ENCODE results near the gene CCL24. TPM values are rescaled to one million over a fixed set of nuclear protein-coding genes. Genes with fewer than 3 reads are reported as not detected.
A peak's percentile ranks its signal among the peaks of the same experiment; 100 is the strongest.
"Not testable (repeated sequence)": the region's sequence is repeated elsewhere in the genome, so short reads cannot be mapped to it uniquely, and the experiment has no call there.

Gene CCL24, protein sequence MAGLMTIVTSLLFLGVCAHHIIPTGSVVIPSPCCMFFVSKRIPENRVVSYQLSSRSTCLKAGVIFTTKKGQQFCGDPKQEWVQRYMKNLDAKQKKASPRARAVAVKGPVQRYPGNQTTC
- polyA plus RNA-seq: under 1 TPM in 1 of 2 donors, not detected in 1; 0.68 TPM

DNA sequence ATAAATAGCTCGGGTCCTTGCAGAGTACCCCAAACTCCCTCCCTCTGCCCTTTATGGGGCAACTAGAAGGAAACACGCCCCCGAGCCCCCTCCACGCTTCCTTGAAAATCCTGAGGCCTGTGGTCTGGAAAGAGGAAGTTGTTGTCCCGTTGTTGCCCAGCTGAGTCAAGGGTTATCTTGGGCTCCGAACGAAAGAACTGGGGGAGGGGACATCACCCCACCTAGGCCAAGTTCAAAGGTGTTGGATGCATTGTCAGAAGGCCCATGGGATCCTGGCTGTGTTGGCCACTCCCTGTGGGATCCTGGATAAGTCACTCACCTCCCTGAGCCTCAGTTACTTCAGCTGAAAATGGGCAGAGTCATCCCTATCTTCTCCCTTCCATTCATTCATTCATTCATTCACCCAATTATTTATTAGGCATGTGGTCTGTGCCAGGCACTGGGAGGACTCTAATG lies at the start of gene CCL24:
Gene CCL24 (minus strand): TSS at position 26 of the 456 bp plus-strand sequence. CDS start 91 bp downstream, outside the sequence.
- Histone ChIP-seq H3K4me1 (ENCODE audit: control insufficient read depth in 2 of 2, insufficient read depth in 2 of 2, low read length in 1 of 2) (no peaks in the 10 kb centered on the region), H3K27me3 (ENCODE audit: control insufficient read depth in 1 of 2, insufficient read depth in 2 of 2, low read length in 2 of 2) (no peaks in the 10 kb centered on the region), H3K4me3 (ENCODE audit: low read depth in 1 of 2, low read length in 2 of 2) (no peak within 1 kb of the TSS), H3K9me3 (ENCODE audit: control insufficient read depth in 2 of 2, insufficient read depth in 1 of 2, low read depth in 1 of 2, low read length in 1 of 2) (no peaks in the 10 kb centered on the region), H3K36me3 (ENCODE audit: control insufficient read depth in 2 of 2, insufficient read depth in 2 of 2, low read length in 1 of 2) (no peaks in the 10 kb centered on the region), H3K27ac (ENCODE audit: low read depth in 2 of 2, low read length in 1 of 2) (no peak within 1 kb of the TSS)
- WGBS, 2 donors: 61 to 69% methylated on average over 7 of the region's 7 CpGs

DNA sequence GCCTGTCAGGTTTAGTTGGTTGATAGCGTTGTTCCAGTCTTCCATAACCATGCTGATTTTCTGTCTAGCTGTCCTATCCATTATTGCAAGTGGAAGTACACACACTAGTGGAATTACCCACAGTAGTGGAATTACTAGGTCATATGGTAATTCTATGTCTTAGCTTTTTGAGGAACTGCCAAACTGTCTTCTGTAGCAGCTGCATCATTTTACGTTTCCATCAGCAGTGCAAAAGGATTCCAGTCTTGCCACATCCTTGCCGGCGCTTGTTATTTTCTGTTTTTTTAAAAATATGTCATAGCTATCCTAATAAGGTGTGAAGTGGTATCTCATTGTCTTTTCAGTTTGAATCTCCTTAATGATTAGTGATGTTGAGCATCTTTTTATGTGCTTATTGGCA lies 48.0 kb upstream of the CCL24 start:
- WGBS, 2 donors: 57 to 60% methylated on average over 4 of the region's 4 CpGs
- Histone ChIP-seq H3K4me3 (ENCODE audit: low read depth in 1 of 2, low read length in 2 of 2) (no peak overlapping the region), H3K9me3 (ENCODE audit: control insufficient read depth in 2 of 2, insufficient read depth in 1 of 2, low read depth in 1 of 2, low read length in 1 of 2) (no peaks in the 10 kb centered on the region), H3K27ac (ENCODE audit: low read depth in 2 of 2, low read length in 1 of 2) (no peak overlapping the region), H3K4me1 (ENCODE audit: control insufficient read depth in 2 of 2, insufficient read depth in 2 of 2, low read length in 1 of 2) (peaks cover 0 to 4% of the 10 kb centered on the region in 2 donors), H3K27me3 (ENCODE audit: control insufficient read depth in 1 of 2, insufficient read depth in 2 of 2, low read length in 2 of 2) (no peaks in the 10 kb centered on the region), H3K36me3 (ENCODE audit: control insufficient read depth in 2 of 2, insufficient read depth in 2 of 2, low read length in 1 of 2) (no peaks in the 10 kb centered on the region)

DNA sequence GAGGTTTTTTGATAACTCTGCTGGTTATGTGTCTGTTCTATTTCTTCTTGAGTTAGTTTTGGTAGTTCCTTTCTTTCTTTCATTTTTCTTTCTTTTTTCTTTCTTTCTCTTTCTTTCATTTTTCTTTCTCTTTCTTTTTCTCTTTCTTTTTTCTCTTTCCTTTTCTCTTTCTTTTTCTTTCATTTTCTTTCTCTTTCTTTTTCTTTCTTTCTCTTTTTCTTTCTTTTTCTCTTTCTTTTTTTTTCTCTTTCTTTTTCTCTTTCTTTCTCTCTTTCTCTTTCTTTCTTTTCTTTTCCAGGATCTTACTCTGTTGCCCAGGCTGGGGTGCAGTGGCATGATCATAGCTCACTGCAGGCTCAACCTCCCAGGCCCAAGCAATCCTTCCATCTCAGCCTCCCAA lies 44.8 kb upstream of the CCL24 start:
- H3K27me3 ChIP-seq (ENCODE audit: control insufficient read depth in 1 of 2, insufficient read depth in 2 of 2, low read length in 2 of 2): no peaks in the 10 kb centered on the region

DNA sequence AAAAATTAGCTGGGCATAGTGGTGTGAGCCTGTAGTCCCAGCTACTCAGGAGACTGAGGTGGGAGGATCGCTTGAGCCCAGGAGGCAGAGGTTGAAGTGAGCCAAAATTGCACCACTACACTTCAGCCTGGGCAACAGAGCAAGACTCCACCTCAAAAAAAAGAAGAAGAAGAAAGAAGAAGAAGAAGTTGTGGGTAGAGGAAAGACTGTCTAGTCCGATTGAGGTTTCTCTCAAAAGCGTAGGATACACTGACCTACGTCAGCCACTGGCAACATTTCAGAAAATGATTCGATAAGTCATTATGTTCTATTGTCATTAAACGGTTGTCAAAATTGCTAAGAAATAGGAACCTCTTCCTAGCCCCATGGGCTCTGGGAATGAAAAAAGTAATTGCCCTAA lies 42.9 kb upstream of the CCL24 start:
- Histone ChIP-seq H3K4me1 (ENCODE audit: control insufficient read depth in 2 of 2, insufficient read depth in 2 of 2, low read length in 1 of 2) (no peaks in the 10 kb centered on the region), H3K36me3 (ENCODE audit: control insufficient read depth in 2 of 2, insufficient read depth in 2 of 2, low read length in 1 of 2) (no peaks in the 10 kb centered on the region), H3K27me3 (ENCODE audit: control insufficient read depth in 1 of 2, insufficient read depth in 2 of 2, low read length in 2 of 2) (no peaks in the 10 kb centered on the region), H3K4me3 (ENCODE audit: low read depth in 1 of 2, low read length in 2 of 2) (no peak overlapping the region), H3K27ac (ENCODE audit: low read depth in 2 of 2, low read length in 1 of 2) (no peak overlapping the region), H3K9me3 (ENCODE audit: control insufficient read depth in 2 of 2, insufficient read depth in 1 of 2, low read depth in 1 of 2, low read length in 1 of 2) (no peaks in the 10 kb centered on the region)
- WGBS, 2 donors: 71 to 84% methylated on average over 6 of the region's 6 CpGs

More for the DNA sequence above, 44.8 kb upstream of the CCL24 start:
- Histone ChIP-seq H3K4me3 (ENCODE audit: low read depth in 1 of 2, low read length in 2 of 2) (no peak overlapping the region), H3K9me3 (ENCODE audit: control insufficient read depth in 2 of 2, insufficient read depth in 1 of 2, low read depth in 1 of 2, low read length in 1 of 2) (no peaks in the 10 kb centered on the region), H3K27ac (ENCODE audit: low read depth in 2 of 2, low read length in 1 of 2) (no peak overlapping the region), H3K4me1 (ENCODE audit: control insufficient read depth in 2 of 2, insufficient read depth in 2 of 2, low read length in 1 of 2) (no peaks in the 10 kb centered on the region), H3K36me3 (ENCODE audit: control insufficient read depth in 2 of 2, insufficient read depth in 2 of 2, low read length in 1 of 2) (no peaks in the 10 kb centered on the region)

DNA sequence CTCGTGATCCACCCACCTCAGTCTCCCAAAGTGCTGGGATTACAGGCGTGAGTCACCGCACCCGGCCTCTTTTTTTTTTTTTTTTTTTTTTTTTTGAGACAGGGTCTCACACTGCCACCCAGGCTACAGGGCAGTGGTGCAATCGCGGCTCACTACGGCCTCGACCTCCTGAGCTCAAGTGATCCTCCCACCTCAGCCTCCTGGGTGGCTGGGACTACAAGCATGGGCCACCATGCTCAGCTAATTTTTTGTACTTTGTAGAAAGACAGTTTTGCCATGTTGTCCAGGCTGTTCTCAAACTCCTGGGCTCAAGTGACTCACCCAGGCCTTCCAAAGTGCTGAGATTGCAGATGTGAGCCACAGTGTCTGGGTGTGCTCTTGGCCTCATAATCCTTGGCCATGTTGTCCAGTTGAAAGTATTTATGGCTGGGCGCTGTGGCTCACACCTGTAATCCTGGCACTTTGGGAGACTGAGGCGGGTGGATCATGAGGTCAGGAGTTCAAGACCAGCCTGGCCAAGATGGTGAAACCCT lies 41.3 kb upstream of the CCL24 start:
- not testable (repeated sequence) for H3K27me3 ChIP-seq (ENCODE audit: control insufficient read depth in 1 of 2, insufficient read depth in 2 of 2, low read length in 2 of 2); H3K4me3 ChIP-seq (ENCODE audit: low read depth in 1 of 2, low read length in 2 of 2); H3K4me1 ChIP-seq (ENCODE audit: control insufficient read depth in 2 of 2, insufficient read depth in 2 of 2, low read length in 1 of 2); H3K36me3 ChIP-seq (ENCODE audit: control insufficient read depth in 2 of 2, insufficient read depth in 2 of 2, low read length in 1 of 2); H3K27ac ChIP-seq (ENCODE audit: low read depth in 2 of 2, low read length in 1 of 2); H3K9me3 ChIP-seq (ENCODE audit: control insufficient read depth in 2 of 2, insufficient read depth in 1 of 2, low read depth in 1 of 2, low read length in 1 of 2)
- WGBS, 2 donors: 83 to 88% methylated on average over 8 to 10 of the region's 10 CpGs

DNA sequence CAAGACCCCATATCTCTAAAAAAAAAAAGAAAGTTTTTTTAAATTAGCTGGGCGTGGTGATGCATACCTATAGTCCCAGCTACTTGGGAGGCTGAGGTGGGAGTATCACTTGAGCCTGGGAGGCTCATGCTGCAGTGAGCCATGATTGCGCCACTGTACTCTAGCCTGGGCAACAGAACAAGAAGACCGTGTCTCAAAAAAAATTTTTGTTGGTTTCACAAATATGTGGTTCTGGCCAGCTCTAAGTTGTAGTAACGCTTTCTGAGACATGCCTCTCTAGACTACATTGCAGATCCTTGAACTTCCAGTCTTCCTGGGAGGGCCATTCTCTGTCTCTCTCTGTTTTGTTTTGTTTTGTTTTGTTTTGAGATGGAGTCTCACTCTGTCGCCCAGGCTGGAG lies 40.6 kb upstream of the CCL24 start:
- Histone ChIP-seq H3K27me3 (ENCODE audit: control insufficient read depth in 1 of 2, insufficient read depth in 2 of 2, low read length in 2 of 2) (no peaks in the 10 kb centered on the region), H3K9me3 (ENCODE audit: control insufficient read depth in 2 of 2, insufficient read depth in 1 of 2, low read depth in 1 of 2, low read length in 1 of 2) (no peaks in the 10 kb centered on the region), H3K4me3 (ENCODE audit: low read depth in 1 of 2, low read length in 2 of 2) (no peak overlapping the region), H3K27ac (ENCODE audit: low read depth in 2 of 2, low read length in 1 of 2) (no peak overlapping the region), H3K36me3 (ENCODE audit: control insufficient read depth in 2 of 2, insufficient read depth in 2 of 2, low read length in 1 of 2) (no peaks in the 10 kb centered on the region), H3K4me1 (ENCODE audit: control insufficient read depth in 2 of 2, insufficient read depth in 2 of 2, low read length in 1 of 2) (no peaks in the 10 kb centered on the region)
- WGBS, 2 donors: 82 to 85% methylated on average over 5 of the region's 5 CpGs

DNA sequence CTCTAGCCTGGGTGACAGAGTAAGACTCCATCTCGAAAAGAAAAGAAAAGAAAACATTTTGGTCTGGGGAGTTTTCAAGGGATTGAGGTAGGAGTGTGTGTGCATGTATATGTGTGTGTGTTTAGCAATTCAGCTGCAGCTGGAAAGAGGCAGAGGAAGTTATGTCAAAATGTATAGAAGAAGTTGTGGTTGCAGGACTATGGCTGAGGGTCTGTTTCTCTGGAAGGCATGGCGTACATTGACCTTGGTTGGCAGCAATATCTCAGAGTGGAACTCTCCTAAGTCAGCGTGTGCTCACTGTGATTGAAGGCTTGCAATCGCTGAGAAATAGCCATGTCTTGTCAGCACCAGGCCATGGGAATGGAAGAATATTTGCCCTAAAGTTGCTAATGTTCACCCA lies 36.6 kb upstream of the CCL24 start:
- 77 to 81% methylated on average over 4 of the region's 4 CpGs for WGBS, 2 donors
- H3K27me3 ChIP-seq (ENCODE audit: control insufficient read depth in 1 of 2, insufficient read depth in 2 of 2, low read length in 2 of 2): no peaks in the 10 kb centered on the region
- H3K27ac ChIP-seq (ENCODE audit: low read depth in 2 of 2, low read length in 1 of 2): no peak overlapping the region

DNA sequence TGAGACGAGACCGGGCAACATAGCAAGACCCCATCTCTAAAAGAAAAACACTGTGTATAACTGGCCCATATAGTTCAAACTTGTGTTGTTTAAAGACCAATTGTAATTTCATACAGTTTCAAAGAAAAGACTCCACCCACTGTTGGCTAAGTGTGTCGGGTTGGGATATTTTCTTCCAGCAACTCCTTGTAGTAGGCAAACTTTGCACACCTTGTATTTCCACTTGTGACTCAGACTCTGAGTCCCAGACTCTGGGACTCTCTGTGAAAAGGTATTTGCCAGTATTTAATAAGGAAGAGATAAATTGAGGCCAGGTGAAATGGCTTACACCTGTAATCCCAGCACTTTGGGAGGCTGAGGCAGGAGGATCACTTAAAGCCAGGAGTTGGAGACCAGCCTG lies 36.0 kb upstream of the CCL24 start:
- Histone ChIP-seq H3K9me3 (ENCODE audit: control insufficient read depth in 2 of 2, insufficient read depth in 1 of 2, low read depth in 1 of 2, low read length in 1 of 2) (no peaks in the 10 kb centered on the region), H3K36me3 (ENCODE audit: control insufficient read depth in 2 of 2, insufficient read depth in 2 of 2, low read length in 1 of 2) (no peaks in the 10 kb centered on the region), H3K4me3 (ENCODE audit: low read depth in 1 of 2, low read length in 2 of 2) (no peak overlapping the region), H3K27ac (ENCODE audit: low read depth in 2 of 2, low read length in 1 of 2) (peak overlapping the region in 1 of 2 donors; percentile 47), H3K4me1 (ENCODE audit: control insufficient read depth in 2 of 2, insufficient read depth in 2 of 2, low read length in 1 of 2) (no peaks in the 10 kb centered on the region), H3K27me3 (ENCODE audit: control insufficient read depth in 1 of 2, insufficient read depth in 2 of 2, low read length in 2 of 2) (no peaks in the 10 kb centered on the region)
- 61 to 68% methylated on average over 3 of the region's 3 CpGs for WGBS, 2 donors

More for the DNA sequence above, 36.6 kb upstream of the CCL24 start:
- H3K9me3 ChIP-seq (ENCODE audit: control insufficient read depth in 2 of 2, insufficient read depth in 1 of 2, low read depth in 1 of 2, low read length in 1 of 2): no peaks in the 10 kb centered on the region
- H3K4me1 ChIP-seq (ENCODE audit: control insufficient read depth in 2 of 2, insufficient read depth in 2 of 2, low read length in 1 of 2): no peaks in the 10 kb centered on the region
- H3K36me3 ChIP-seq (ENCODE audit: control insufficient read depth in 2 of 2, insufficient read depth in 2 of 2, low read length in 1 of 2): no peaks in the 10 kb centered on the region
- no peak overlapping the region for H3K4me3 ChIP-seq (ENCODE audit: low read depth in 1 of 2, low read length in 2 of 2)

DNA sequence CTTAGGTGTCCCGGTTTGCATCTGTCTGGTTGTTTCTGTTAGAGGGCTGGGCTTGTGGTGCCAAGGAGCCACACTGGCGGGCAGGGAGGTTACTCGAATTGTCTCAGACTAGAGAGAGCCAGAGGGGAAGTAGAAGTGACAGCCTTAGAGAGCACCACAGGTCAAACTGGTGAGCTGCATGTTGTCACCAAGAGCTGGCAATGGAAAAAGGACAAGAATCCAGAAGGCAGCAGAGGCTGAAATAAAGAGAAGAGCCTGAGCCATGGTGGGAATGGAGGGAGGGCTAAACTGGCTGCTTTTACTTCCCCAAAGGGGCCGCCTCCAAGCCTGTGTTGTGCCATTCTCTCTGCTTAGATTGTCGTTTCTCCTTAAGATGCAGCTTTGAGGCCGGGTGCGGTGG lies 34.1 kb upstream of the CCL24 start:
- 80 to 86% methylated on average over 7 of the region's 7 CpGs for WGBS, 2 donors
- Histone ChIP-seq H3K4me3 (ENCODE audit: low read depth in 1 of 2, low read length in 2 of 2) (no peak overlapping the region), H3K4me1 (ENCODE audit: control insufficient read depth in 2 of 2, insufficient read depth in 2 of 2, low read length in 1 of 2) (peaks cover 0 to 3% of the 10 kb centered on the region in 2 donors), H3K36me3 (ENCODE audit: control insufficient read depth in 2 of 2, insufficient read depth in 2 of 2, low read length in 1 of 2) (no peaks in the 10 kb centered on the region), H3K9me3 (ENCODE audit: control insufficient read depth in 2 of 2, insufficient read depth in 1 of 2, low read depth in 1 of 2, low read length in 1 of 2) (no peaks in the 10 kb centered on the region), H3K27me3 (ENCODE audit: control insufficient read depth in 1 of 2, insufficient read depth in 2 of 2, low read length in 2 of 2) (no peaks in the 10 kb centered on the region), H3K27ac (ENCODE audit: low read depth in 2 of 2, low read length in 1 of 2) (no peak overlapping the region)

DNA sequence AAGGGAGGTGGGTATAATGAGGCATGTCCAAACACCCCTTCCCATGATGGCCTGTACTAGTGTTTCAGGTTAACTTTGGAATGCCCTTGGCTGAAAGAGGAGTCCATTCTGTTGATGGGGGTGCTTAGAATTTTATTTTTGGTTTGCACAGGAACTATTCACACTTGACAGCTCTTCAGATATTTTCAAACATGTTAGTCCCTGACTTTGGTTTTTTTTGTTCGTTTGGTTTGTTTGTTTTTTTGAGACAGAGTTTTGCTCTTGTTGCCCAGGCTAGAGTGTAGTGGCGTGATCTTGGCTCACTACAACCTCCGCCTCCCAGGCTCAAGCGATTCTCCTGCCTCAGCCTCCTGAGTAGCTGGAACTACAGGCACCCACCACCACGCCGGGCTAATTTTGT lies 31.5 kb upstream of the CCL24 start:
- WGBS, 2 donors: 71 to 78% methylated on average over 6 of the region's 6 CpGs
- not testable (repeated sequence) for H3K4me1 ChIP-seq (ENCODE audit: control insufficient read depth in 2 of 2, insufficient read depth in 2 of 2, low read length in 1 of 2)

More for the DNA sequence above, 31.5 kb upstream of the CCL24 start:
- not testable (repeated sequence) for H3K9me3 ChIP-seq (ENCODE audit: control insufficient read depth in 2 of 2, insufficient read depth in 1 of 2, low read depth in 1 of 2, low read length in 1 of 2); H3K36me3 ChIP-seq (ENCODE audit: control insufficient read depth in 2 of 2, insufficient read depth in 2 of 2, low read length in 1 of 2); H3K27ac ChIP-seq (ENCODE audit: low read depth in 2 of 2, low read length in 1 of 2); H3K4me3 ChIP-seq (ENCODE audit: low read depth in 1 of 2, low read length in 2 of 2); H3K27me3 ChIP-seq (ENCODE audit: control insufficient read depth in 1 of 2, insufficient read depth in 2 of 2, low read length in 2 of 2)
